CD4-positive, alpha-beta T cell treated with Interleukin-15 for 1 hour (primary cell): ENCODE results near the gene SP140.
"Not testable (repeated sequence)": the region's sequence is repeated elsewhere in the genome, so short reads cannot be mapped to it uniquely, and the experiment has no call there.

Experiments
- DNase-seq: peaks from one replicate; pipeline ENCODE4 v3.0.0-alpha.2; 2020

The SP140 gene

DNA sequence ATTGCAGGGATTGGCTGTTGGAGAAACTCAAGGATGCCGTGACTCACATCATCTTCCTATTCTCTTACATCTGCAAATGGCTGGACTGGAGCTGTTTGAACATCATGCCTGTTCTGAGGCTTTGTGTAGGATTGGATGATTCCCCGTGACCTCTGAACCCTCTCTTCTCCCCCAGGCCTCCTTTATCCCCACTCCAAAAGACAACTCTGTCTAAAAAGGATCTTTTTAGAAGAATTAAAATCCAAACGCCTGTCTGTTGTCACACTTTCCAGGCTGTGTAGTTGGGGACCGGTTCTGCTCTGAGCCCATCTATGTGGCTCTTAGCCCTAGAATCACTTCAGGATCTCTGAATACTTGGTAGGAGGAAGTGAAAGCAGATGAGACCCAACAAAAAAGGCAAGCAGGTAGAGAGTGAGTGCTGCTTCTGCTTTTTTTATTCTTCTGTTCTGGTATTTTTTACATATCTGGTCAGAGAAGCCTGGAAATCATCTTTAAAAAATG, 565 bp downstream of the SP140 start:
- DNase-seq: peak; percentile 32

GRCh38 chr2:230227216-230227615, 1.7 kb downstream of the SP140 start:
- no peak for DNase-seq

GRCh38 chr2:230230087-230230486, 4.6 kb downstream of the SP140 start:
- DNase-seq: no peak

GRCh38 chr2:230230496-230231200, 5.1 kb downstream of the SP140 start:
- no peak for DNase-seq

DNA sequence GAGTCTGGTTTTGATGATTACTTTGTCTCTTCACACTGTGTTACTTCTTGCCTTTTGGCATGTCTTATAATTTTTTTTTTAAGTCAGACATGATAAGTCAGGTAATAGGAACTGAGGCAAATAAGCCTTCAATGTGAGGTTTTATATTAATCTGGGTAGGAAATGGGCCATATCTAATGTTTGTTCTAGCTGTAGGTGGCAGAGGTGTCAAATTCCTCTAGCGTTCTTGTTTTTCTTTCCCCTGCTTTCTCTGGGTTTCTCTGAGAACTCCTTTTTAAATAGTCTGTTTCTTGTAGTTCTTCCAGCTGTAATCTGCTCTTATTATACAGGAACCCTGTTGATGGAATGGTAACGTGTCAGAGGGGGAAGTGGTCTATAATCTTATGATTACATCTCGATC, 5.7 kb downstream of the SP140 start:
- DNase-seq: no peak

DNA sequence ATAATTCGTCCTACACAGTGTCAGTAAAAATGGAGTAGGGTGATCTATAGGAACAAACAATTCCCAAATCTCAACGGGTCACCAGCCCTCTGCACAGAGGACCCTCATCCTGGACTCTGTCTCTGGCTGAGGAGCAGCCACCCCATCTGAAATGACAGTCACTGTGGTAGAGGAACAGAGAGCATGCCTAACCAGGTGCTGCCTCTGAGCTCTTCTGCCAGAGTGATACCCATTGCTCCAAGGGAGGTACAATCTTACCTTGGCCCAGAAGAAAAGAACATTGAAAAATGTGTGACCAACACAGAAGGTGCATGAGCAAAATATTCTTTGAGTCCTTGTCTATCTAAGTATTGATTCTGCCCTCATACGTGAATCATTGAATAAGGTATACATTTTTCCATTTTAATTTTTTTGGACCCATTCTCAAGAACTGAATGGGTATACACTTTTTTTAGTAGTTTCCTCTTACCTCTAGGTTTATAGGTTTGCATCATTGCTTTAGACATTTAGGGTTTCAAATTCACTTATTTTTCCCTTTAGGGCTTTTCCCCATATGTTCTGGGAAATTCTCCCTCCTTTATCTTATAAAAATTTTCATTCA, 8.7 kb downstream of the SP140 start:
- DNase-seq: no peak

DNA sequence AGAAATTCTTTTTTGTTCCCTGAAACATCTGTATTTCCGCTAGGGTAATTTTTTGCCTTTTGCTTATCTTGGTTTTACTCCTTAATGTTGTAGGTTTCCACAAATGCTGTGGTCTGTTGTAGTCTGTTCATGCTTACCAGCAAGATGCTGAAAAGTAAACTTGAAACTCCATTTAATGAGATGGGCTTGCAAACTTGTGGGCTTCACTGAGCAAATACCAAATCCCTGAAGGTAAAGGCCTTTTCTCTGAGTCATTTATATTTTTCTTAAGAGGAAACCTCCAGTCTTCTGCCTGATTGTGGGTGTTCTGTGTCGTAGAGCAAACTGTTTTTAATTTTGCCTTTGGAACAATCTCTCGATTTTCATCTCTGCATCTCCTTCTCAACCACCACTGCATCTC, 9.3 kb downstream of the SP140 start:
- DNase-seq: no peak

GRCh38 chr2:230244211-230244610, 18.7 kb downstream of the SP140 start:
- no peak for DNase-seq

DNA sequence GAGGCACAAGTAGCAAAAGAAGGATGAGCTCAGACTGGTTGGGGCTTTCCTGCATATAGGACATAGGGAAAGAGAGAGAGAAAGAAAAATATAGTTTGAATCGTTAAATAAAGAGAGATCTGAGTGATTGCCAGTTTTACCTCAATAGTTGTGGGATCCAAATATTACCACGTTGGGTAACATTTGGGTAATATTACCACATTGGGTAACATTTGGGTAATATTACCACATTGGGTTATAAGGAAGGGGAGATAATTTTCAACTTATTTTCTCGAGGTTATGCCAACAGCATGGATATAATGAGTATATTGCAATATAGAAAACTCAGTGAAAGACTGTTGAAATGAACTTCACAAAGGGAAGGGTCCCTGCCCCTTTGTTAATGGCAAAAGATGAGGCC, 20.7 kb downstream of the SP140 start:
- DNase-seq: no peak

DNA sequence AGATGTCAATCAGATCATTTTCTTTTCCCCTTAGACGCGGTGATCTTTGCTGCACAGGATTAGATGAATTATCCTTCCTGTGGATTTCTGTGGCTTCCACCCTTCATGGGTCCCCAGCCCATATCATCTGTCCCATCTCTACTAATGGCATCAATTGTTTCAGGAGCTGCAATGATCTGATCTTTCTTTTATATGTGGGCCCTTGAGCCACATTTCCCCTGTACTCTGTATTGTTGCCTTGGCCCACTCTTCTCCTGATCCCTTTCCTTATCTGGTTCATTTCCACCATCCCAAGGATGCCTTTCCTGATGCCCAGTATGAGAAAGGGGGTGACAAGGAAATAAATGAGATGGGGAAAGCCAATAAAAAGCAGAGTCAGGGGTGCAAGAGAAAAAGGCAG, 24.7 kb downstream of the SP140 start:
- DNase-seq: no peak

DNA sequence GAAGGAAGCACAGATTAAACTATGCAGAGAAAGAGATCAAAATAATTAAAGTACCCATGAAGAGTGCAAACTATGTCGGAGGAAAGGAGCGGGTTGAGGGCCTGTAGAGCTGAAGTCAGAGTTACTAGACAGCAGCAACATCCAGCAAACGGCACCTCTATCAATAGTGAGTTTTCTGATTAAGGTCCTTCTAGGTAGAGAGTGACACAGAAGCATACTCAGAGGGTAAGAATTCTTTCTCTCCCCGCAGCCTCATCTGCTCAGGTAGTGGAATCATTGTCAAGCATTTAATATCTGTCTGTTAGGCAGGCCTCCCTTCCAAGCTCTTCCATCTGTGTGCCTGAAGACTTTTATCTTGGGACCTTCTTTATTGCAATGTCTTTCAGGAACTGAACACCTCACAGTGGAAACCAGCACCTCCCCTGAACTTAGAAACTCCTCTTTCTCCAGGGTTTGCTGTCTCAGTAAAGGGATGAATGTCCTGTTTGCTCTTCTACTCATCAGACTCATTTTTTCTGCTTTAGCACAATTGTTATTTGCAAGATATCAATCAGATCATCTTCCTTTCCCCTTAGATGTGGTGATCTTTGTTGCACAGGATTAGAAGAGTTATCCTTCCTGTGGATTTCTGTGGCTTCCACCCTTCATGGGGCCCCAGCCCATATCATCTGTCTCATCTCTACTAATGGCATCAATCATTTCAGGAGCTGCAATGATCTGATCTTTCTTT, 28.8 kb downstream of the SP140 start:
- DNase-seq: no peak

DNA sequence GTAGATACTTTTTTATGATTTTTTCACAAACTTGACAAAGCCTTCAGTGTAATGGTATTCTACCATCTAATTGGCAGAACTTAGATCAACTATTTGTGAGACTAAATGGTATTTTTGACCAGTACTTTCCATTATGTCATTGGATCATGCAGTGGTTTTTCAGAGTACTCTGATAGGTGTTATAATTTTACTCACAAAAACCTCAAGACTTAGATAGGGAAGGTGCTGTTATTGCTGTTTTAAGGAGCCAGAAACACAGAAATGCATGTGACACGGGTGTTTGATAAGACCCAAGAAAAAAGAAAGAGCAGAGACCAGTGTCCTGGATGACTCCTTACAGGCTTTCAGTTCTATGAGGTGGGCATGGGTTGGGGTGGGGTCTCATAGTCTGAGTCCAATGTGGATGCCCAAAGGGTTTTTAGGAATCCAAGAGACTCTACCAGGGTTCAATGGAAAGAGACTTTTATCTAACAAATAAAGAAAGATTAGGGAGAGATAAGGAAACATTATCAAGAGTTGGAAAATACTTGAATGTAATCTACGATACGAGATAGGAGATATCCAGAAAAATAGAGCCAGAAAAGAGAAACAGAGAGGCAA, 31.3 kb downstream of the SP140 start:
- no peak for DNase-seq

DNA sequence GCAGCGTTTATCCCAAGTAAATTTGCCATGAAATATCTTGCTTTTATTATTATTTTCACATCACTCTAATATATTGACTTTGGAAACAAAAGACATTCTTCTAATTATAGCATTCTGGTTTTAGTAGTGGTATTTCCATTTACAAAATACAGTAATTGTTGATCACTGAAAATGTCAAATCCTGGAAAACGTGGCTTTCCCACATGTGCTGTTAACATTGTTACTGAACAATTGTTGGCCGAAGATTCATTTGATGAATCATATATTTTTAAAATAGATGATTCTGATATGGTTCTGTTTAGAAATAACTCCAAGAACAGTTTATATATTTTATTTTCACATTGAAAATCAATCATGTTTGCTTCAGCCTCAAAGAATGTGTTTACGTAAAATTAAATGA, 32.9 kb downstream of the SP140 start:
- DNase-seq: no peak

DNA sequence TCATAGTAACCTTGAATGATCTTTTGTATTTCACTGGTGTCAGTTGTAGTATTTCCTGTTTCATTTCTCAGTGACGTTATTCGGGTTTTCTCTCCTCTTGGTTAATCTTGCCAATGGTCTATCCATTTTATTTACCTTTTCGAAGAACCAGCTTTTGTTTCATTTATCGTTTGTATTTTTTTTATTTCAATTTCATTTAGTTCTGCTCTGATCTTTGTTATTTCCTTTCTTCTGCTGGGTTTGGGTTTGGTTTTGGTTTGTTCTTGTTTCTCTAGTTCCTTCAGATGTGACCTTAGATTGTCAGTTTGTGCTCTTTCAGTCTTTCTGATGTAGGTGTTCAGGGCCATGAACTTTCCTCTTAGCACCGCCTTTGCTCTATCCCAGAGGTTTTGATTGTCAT, 36.7 kb downstream of the SP140 start:
- no peak for DNase-seq

GRCh38 chr2:230264945-230265344, 39.4 kb downstream of the SP140 start:
- DNase-seq: not testable (repeated sequence)

GRCh38 chr2:230266638-230267037, 41.1 kb downstream of the SP140 start:
- DNase-seq: no peak

GRCh38 chr2:230267059-230267458, 41.5 kb downstream of the SP140 start:
- no peak for DNase-seq

DNA sequence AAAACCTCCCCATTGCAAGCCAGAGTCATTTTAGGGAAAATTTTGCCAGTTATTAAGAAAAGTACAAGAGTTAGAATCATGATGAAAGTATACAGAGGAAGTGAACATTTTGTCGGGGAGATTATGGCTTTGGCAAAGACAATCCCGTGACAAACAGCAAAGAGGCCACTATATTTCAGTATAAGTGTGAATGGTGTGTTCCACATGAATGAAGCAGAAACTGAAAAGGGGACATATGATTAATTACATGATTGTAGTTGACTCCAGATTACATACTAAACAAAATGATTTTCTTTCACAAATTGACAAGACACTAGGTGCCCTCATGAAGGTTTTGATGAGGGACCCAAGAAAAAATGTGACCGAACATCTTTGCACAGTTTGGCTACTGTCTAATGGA, 42.0 kb downstream of the SP140 start:
- no peak for DNase-seq

GRCh38 chr2:230268606-230269243, 43.2 kb downstream of the SP140 start:
- DNase-seq: no peak

GRCh38 chr2:230269715-230270114, 44.2 kb downstream of the SP140 start:
- DNase-seq: no peak

GRCh38 chr2:230282936-230283335, 57.4 kb downstream of the SP140 start:
- DNase-seq: no peak

DNA sequence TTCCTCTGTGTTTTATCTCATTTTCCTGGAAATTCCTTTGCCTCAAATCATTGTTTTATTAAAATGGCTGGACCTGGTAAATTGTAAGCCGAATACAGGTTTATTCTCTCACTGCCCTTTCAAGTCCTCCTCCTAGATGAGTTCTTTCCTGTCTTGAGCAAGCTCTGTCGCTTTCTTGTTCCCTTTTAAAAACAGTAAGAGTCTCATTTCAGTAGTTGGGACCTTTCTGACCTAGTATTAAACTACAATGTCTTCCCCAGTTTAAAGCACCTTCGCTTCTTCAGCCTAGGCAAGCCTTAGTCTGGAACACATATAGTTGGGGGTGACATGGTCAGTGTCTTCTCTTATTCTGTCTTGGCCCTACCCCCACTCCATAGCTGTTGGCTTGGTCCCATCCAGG, 60.5 kb downstream of the SP140 start:
- DNase-seq: no peak

- not testable (repeated sequence) for DNase-seq
These were observed 63.8 kb downstream of the SP140 start for GRCh38 chr2:230289311-230289710.
